Activated T-cell treated with anti-CD3 and anti-CD28 coated beads for 48 hours (primary cell): ENCODE measurements around the gene COPS3.
"Not testable (repeated sequence)": the region's sequence is repeated elsewhere in the genome, so short reads cannot be mapped to it uniquely, and the experiment has no call there.

ENCODE experiments used
- DNase-seq: peaks from one replicate; pipeline ENCODE4 v3.0.0-alpha.2; 2020; ENCODE audit warnings: low read depth

The COPS3 gene

GRCh38 chr17:17301659-17302058, 20.6 kb upstream of the COPS3 start:
- DNase-seq: not testable (repeated sequence)

DNA sequence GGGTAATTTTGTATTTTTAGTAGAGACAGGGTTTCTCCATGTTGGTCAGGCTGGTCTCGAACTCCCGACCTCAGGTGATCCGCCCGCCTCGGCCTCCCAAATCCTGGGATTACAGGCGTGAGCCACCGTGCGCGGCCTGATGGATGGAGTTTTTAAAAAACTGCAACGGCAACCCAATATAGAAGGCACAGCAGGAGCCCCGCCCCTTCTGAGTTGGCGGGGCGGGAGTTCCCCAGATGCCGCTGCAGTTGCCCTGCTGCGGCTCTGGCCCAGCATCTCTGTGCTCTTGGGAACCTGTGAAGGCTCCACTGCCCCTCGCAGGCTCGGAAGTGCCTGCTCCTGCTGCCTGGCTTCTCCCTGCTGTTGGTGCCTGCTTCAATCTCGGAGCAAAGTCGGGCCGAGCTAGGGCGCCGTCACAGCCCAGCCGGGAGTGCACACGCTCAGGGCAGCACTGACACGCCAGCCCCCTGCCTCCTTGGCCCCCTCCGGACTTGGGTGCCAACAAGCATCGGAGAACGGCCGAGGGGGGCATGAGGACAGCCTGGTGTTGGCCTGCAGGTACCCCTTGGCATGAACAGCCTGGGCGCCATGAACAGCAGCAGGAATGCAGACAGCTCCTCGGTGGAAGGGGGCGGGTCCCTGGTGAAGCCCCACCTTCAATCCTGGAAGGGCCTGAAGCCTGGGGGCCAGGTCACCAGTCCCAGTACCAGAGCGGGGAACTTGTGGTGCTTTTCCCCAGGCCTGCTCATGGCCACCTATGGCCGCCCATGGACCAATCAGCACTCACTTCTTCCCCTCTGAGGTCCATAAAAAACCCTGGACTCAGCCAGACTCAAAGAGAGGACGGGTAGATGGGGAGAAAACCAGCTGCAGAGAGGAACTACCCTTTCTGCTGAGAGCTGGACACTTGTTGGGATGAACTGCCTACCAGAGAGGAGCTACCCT, 19.9 kb upstream of the COPS3 start:
- DNase-seq: peak; percentile 50

DNA sequence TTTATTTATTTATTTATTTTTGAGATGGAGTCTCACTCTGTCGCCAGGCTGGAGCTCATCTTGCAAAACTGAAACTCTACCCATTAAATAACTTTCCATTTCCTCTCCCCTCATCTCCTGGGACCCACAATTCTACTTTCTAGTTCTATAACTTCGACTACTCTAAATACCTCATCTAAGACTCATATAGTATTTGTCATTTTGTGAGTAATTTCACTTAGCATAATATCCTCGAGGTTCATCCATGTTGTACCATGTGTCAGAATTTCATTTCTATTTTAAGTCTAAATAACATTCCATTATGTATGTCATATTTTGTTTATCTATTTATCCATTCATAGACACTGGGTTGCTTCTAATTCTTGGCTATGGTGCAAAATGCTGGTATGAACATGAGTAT, 17.1 kb upstream of the COPS3 start:
- DNase-seq: no peak

GRCh38 chr17:17297217-17297616, 16.2 kb upstream of the COPS3 start:
- DNase-seq: no peak

- no peak for DNase-seq
Measured at GRCh38 chr17:17295141-17295540, 14.1 kb upstream of the COPS3 start.

- DNase-seq: no peak
Measured at GRCh38 chr17:17289701-17290100, 8.7 kb upstream of the COPS3 start.

GRCh38 chr17:17289086-17289485, 8.0 kb upstream of the COPS3 start:
- DNase-seq: no peak

GRCh38 chr17:17285951-17286350, 4.9 kb upstream of the COPS3 start:
- DNase-seq: no peak

GRCh38 chr17:17279316-17279715, 1.7 kb downstream of the COPS3 start:
- no peak for DNase-seq

GRCh38 chr17:17277431-17277830, 3.6 kb downstream of the COPS3 start:
- not testable (repeated sequence) for DNase-seq

DNA sequence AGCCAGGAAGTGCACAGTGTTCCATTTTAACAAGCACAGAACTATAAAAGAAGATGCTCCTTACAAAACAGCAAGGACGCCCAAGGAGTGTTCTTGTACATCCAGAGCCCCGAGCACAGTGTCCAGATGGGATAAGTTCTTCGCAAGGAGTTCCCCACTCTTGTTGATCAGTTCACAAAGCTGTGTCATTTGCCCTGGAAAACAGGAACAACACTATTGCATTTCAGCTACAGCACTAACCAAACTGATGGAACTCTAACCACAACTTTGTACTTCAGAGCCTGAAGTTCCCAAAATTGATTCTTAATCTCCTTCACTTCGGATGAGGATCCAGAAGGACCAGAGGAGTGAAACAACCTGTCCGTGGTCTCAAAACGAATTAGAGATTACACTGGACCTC, 5.1 kb downstream of the COPS3 start:
- no peak for DNase-seq

GRCh38 chr17:17269926-17270773, 10.9 kb downstream of the COPS3 start:
- DNase-seq: no peak

DNA sequence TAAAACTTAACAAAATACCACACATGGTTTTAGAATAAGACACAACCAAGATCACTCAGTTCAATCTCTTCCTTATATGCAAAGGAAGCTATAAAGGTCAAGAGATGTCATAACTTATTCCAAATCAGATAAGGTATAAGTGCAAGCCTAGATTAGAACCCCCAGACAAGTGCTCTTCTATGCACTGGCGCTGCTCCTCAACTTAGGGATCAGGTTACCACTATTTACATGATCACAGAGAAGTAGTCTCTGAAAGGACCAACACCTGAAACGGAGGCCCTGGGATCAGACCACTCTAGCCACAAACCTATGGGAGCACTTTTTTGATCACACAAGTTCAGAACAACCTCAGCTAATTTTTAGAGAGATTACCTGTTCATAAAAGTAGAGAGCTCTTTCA, 16.6 kb downstream of the COPS3 start:
- DNase-seq: no peak

DNA sequence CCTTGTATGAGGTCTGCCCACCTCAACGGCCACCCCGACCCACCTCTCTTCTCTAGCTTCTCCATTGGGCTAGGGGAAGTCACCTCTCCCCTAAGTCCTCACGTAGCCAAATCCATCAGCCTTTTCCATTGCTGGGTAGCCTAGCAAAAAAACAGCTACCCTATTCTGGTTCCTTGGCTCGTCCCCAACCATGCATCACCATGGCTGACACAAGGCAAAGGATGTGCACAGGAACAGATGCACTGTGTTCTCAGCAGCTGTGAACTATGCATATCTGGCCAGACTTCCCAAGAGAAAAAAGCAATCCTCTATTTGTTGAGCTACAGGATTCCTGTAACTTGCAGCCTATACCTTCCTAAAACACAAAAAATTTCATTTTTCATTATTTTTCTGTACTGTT, 22.0 kb downstream of the COPS3 start:
- DNase-seq: no peak

DNA sequence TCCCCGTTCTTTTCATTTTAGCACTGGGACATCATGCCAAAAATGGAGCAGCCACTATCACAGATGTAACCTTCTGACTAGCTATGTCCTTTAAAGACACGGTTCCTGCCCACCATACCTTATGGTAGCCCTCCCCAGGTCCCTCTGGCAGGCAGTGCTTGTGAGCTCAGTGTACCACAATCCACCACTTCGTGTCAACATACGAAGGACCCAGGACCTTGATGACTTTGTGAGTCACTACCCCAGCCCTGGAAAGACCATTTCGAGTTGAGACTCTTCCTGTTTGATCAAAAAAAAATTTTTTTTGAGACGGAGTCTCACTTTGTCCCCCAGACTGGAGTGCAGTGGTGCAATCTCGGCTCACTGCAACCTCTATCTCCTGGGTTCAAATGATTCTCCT, 23.0 kb downstream of the COPS3 start:
- DNase-seq: no peak

- DNase-seq: no peak
Measured at GRCh38 chr17:17256316-17256715, 24.7 kb downstream of the COPS3 start.

GRCh38 chr17:17255689-17256088, 25.4 kb downstream of the COPS3 start:
- not testable (repeated sequence) for DNase-seq

DNA sequence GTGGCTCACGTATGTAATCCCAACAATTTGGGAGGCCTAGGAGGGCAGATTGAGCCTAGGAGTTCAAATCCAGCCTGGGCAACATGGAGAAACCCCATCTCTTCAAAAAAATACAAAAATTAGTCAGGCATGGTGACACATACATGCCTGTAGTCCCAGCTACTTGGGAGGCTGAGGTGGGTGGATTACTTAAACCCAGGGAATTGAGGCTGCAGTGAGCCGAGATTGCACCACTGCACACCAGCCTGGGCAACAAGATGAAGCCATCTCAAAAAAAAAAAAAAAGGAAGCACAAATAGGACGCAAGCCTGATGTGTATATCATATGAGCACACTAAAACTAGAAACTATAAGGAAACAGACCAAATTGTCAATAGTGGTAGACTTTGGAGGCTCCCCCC, 27.0 kb downstream of the COPS3 start:
- no peak for DNase-seq

- no peak for DNase-seq
Measured at GRCh38 chr17:17253406-17253805, 27.6 kb downstream of the COPS3 start.

- DNase-seq: no peak
Measured at GRCh38 chr17:17252149-17252661, 28.8 kb downstream of the COPS3 start.

- no peak for DNase-seq
Measured at GRCh38 chr17:17246879-17247278, 34.2 kb downstream of the COPS3 start.

- no peak for DNase-seq
Measured at GRCh38 chr17:17243163-17243562, 37.9 kb downstream of the COPS3 start.

DNA sequence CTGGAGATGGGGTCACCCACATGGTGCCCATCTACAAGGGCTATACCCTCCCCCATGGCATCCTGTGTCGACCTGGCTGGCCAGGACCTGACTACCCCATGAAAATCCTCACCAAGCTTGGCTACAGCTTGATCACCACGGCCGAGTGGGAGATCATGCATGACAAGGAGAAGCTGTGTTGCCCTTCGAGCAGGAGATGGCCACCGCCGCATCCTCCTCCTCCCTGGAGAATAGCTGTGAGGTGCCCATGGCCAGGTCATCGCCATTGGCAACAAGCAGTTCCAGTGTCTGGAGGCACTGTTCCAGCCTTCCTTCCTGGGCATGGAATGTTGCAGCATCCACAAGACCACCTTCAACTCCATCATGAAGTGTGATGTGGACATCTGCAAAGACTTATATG, 38.8 kb downstream of the COPS3 start:
- no peak for DNase-seq
